Nephron progenitor cell (in vitro differentiated cells): Measurements from ENCODE around the gene SEC14L1.

ENCODE experiments used
- DNase-seq: peaks from one replicate; pipeline ENCODE4 v3.0.0; 2021
- H3K27ac Mint-ChIP-seq: 2 replicates; pipeline ENCODE4 v1.8.0; 2021; ENCODE audit warnings: mild to moderate bottlenecking, moderate library complexity, mixed read lengths
- H3K27me3 Mint-ChIP-seq: 2 replicates; pipeline ENCODE4 v1.8.0; 2021; ENCODE audit warnings: mild to moderate bottlenecking, low read depth, mixed read lengths; ENCODE audit not compliant: poor library complexity
- H3K36me3 Mint-ChIP-seq: 2 replicates; pipeline ENCODE4 v1.8.0; 2021; ENCODE audit warnings: low read depth, mixed read lengths
- H3K4me1 Mint-ChIP-seq: 2 replicates; pipeline ENCODE4 v1.8.0; 2021; ENCODE audit warnings: mixed read lengths
- H3K4me3 Mint-ChIP-seq: 2 replicates; pipeline ENCODE4 v1.8.0; 2021; ENCODE audit warnings: mild to moderate bottlenecking, moderate library complexity, mixed read lengths
- H3K9me3 Mint-ChIP-seq: 2 replicates; pipeline ENCODE4 v1.8.0; 2021; ENCODE audit warnings: mild to moderate bottlenecking, moderate library complexity, mixed read lengths
- CTCF ChIP-seq: fragments of 200-600 bp; sonication (generic); IDR thresholded peaks from 2 replicates; pipeline ENCODE4 v1.5.0; 2021; ENCODE audit warnings: antibody characterized with exemption

Gene SEC14L1

GRCh38 chr17:77231076-77231871 is 90.5 kb downstream of the SEC14L1 start:
- Mint-ChIP-seq H3K4me3 (no peak overlapping the region), H3K4me1 (peaks cover 65% of the 10 kb centered on the region), H3K27ac (no peak overlapping the region), H3K9me3 (peaks cover 11% of the 10 kb centered on the region), H3K27me3 (peaks cover 3% of the 10 kb centered on the region), H3K36me3 (peaks cover 5% of the 10 kb centered on the region)
- TF ChIP-seq CTCF: no peak
- no peak for DNase-seq

- peak overlapping the region; percentile 28 for H3K27ac Mint-ChIP-seq
Measured at GRCh38 chr17:77233127-77233526, 92.4 kb downstream of the SEC14L1 start.

GRCh38 chr17:77233635-77234334 is 93.0 kb downstream of the SEC14L1 start:
- peaks cover 28% of the 10 kb centered on the region for H3K9me3 Mint-ChIP-seq
- peaks cover 52% of the 10 kb centered on the region for H3K4me1 Mint-ChIP-seq
- DNase-seq: no peak
- peak overlapping the region; percentile 82 for H3K27ac Mint-ChIP-seq
- H3K4me3 Mint-ChIP-seq: no peak overlapping the region
- TF ChIP-seq CTCF: no peak
- peaks cover 5% of the 10 kb centered on the region for H3K36me3 Mint-ChIP-seq
- peaks cover 3% of the 10 kb centered on the region for H3K27me3 Mint-ChIP-seq

More at GRCh38 chr17:77233127-77233526, 92.4 kb downstream of the SEC14L1 start:
- H3K4me1 Mint-ChIP-seq: peaks cover 58% of the 10 kb centered on the region
- peaks cover 24% of the 10 kb centered on the region for H3K9me3 Mint-ChIP-seq
- no peak for TF ChIP-seq CTCF
- peaks cover 3% of the 10 kb centered on the region for H3K27me3 Mint-ChIP-seq
- no peak for DNase-seq
- H3K36me3 Mint-ChIP-seq: peaks cover 5% of the 10 kb centered on the region
- peak overlapping the region; percentile 6 for H3K4me3 Mint-ChIP-seq

GRCh38 chr17:77234695-77235094 is 93.9 kb downstream of the SEC14L1 start:
- Mint-ChIP-seq H3K27ac (peak overlapping the region; percentile 61), H3K4me3 (no peak overlapping the region)
- TF ChIP-seq CTCF: no peak

GRCh38 chr17:77235370-77235941 is 94.7 kb downstream of the SEC14L1 start:
- H3K27ac Mint-ChIP-seq: peak overlapping the region; percentile 24
- peaks cover 5% of the 10 kb centered on the region for H3K36me3 Mint-ChIP-seq
- no peak for DNase-seq
- H3K27me3 Mint-ChIP-seq: peaks cover 6% of the 10 kb centered on the region
- no peak for TF ChIP-seq CTCF
- H3K4me1 Mint-ChIP-seq: peaks cover 48% of the 10 kb centered on the region
- no peak overlapping the region for H3K4me3 Mint-ChIP-seq
- H3K9me3 Mint-ChIP-seq: peaks cover 28% of the 10 kb centered on the region

More at GRCh38 chr17:77234695-77235094, 93.9 kb downstream of the SEC14L1 start:
- Mint-ChIP-seq H3K36me3 (peaks cover 5% of the 10 kb centered on the region), H3K9me3 (peaks cover 28% of the 10 kb centered on the region), H3K4me1 (peaks cover 49% of the 10 kb centered on the region), H3K27me3 (peaks cover 6% of the 10 kb centered on the region)
- DNase-seq: no peak
